ENCODE results near the gene PDE3A.
"Not testable (repeated sequence)": the region's sequence is repeated elsewhere in the genome, so short reads cannot be mapped to it uniquely, and the experiment has no call there.

PDE3A gene

DNA sequence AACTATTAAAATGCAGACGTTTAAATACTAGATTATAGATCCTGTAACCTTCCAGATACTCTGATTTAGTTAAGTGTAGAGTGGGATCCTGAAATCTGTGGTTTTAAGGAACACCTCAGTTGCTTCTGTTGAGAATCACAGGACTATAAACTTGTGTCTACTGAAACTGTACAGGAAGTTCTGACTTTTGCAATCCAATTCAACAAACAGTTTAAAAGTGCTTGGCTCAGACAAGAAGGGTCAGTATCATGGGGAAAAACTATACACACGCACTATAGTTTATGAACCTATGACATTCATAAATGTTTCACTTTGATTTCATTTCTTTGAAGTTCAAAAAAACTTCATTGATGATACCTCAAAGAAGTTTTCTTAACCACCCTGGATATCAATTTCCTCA, 13.8 kb downstream of the PDE3A start:
- Histone ChIP-seq H3K36me3 (ENCODE audit: control insufficient read depth, low read length) (no peaks in the 10 kb centered on the region), H3K27ac (ENCODE audit: low read depth, low read length) (no peak overlapping the region), H3K79me2 (ENCODE audit: control insufficient read depth, low read length) (no peaks in the 10 kb centered on the region), H3K4me3 (ENCODE audit: low read length) (no peak overlapping the region), H3K9me3 (ENCODE audit: control insufficient read depth, insufficient read depth, low read length) (no peaks in the 10 kb centered on the region), H3F3A (ENCODE audit: control insufficient read depth, insufficient read depth) (no peaks in the 10 kb centered on the region), H4K20me1 (ENCODE audit: control insufficient read depth, insufficient read depth, low read depth, low read length) (no peaks in the 10 kb centered on the region), H3K9me2 (replicated peaks; ENCODE audit: control insufficient read depth, low read length) (no peaks in the 10 kb centered on the region), H3K4me1 (ENCODE audit: control insufficient read depth, low read length) (no peaks in the 10 kb centered on the region), H3K4me2 (ENCODE audit: low read length) (no peak overlapping the region), H3K27me3 (ENCODE audit: control insufficient read depth, low read length) (no peaks in the 10 kb centered on the region)
- TF ChIP-seq, protein P1, sequence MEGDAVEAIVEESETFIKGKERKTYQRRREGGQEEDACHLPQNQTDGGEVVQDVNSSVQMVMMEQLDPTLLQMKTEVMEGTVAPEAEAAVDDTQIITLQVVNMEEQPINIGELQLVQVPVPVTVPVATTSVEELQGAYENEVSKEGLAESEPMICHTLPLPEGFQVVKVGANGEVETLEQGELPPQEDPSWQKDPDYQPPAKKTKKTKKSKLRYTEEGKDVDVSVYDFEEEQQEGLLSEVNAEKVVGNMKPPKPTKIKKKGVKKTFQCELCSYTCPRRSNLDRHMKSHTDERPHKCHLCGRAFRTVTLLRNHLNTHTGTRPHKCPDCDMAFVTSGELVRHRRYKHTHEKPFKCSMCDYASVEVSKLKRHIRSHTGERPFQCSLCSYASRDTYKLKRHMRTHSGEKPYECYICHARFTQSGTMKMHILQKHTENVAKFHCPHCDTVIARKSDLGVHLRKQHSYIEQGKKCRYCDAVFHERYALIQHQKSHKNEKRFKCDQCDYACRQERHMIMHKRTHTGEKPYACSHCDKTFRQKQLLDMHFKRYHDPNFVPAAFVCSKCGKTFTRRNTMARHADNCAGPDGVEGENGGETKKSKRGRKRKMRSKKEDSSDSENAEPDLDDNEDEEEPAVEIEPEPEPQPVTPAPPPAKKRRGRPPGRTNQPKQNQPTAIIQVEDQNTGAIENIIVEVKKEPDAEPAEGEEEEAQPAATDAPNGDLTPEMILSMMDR (IDR thresholded peaks at IDR 0.05; ENCODE audit: low read depth, low read length, poor library complexity, severe bottlenecking): no peak
- no peak for TF ChIP-seq EZH2phosphoT487 (IDR thresholded peaks at IDR 0.05; ENCODE audit: borderline replicate concordance, low read length)

DNA sequence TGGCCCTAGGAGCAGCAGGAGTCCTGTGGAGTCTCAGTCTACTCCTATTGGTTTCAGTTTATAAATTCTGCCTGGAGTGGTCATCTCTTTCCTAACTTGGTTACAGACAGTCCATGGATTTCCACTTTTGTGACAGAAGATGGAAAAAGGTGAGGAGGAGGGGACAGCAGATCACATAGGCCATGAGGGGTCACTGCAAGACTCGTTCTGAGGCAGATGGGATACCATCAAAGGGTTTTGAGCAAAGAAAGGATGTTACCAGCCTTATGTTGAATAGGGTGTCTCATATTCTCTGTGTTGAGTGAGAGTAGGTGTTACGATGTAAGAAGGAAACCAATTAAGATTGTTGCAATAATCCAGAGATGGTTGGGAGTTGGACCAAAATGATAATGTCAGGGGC, 15.3 kb downstream of the PDE3A start:
- H3F3A ChIP-seq (ENCODE audit: control insufficient read depth, insufficient read depth): no peaks in the 10 kb centered on the region
- no peaks in the 10 kb centered on the region for H4K20me1 ChIP-seq (ENCODE audit: control insufficient read depth, insufficient read depth, low read depth, low read length)
- H3K27ac ChIP-seq (ENCODE audit: low read depth, low read length): no peak overlapping the region
- H3K4me2 ChIP-seq (ENCODE audit: low read length): no peak overlapping the region
- H3K27me3 ChIP-seq (ENCODE audit: control insufficient read depth, low read length): no peaks in the 10 kb centered on the region
- no peaks in the 10 kb centered on the region for H3K79me2 ChIP-seq (ENCODE audit: control insufficient read depth, low read length)
- TF ChIP-seq, protein P1 (IDR thresholded peaks at IDR 0.05; ENCODE audit: low read depth, low read length, poor library complexity, severe bottlenecking): no peak
- no peak overlapping the region for H3K4me3 ChIP-seq (ENCODE audit: low read length)
- no peaks in the 10 kb centered on the region for H3K4me1 ChIP-seq (ENCODE audit: control insufficient read depth, low read length)
- H3K9me2 ChIP-seq (replicated peaks; ENCODE audit: control insufficient read depth, low read length): no peaks in the 10 kb centered on the region
- no peaks in the 10 kb centered on the region for H3K36me3 ChIP-seq (ENCODE audit: control insufficient read depth, low read length)
- H3K9me3 ChIP-seq (ENCODE audit: control insufficient read depth, insufficient read depth, low read length): no peaks in the 10 kb centered on the region

DNA sequence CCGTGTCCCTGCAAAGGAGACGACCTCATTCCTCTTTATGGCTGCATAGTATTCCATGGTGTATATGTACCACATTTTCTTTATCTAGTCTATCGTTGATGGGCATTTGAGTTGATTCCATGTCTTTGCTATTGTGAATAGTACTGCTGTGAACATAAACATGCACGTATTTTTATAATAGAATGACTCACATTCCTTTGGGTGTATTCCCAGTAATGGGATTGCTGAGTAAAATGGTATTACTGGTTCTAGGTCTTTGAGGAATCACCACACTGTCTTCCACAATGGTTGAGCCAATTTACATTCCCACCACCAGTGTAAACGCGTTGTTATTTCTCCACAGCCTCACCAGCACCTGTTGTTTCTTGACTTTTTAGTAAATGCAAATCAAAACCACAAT, 16.5 kb downstream of the PDE3A start:
- not testable (repeated sequence) for H3K27ac ChIP-seq (ENCODE audit: low read depth, low read length); H3F3A ChIP-seq (ENCODE audit: control insufficient read depth, insufficient read depth); H3K79me2 ChIP-seq (ENCODE audit: control insufficient read depth, low read length); H3K9me3 ChIP-seq (ENCODE audit: control insufficient read depth, insufficient read depth, low read length); H3K27me3 ChIP-seq (ENCODE audit: control insufficient read depth, low read length); H3K9me2 ChIP-seq (replicated peaks; ENCODE audit: control insufficient read depth, low read length); H3K4me3 ChIP-seq (ENCODE audit: low read length); H4K20me1 ChIP-seq (ENCODE audit: control insufficient read depth, insufficient read depth, low read depth, low read length); H3K36me3 ChIP-seq (ENCODE audit: control insufficient read depth, low read length); H3K4me1 ChIP-seq (ENCODE audit: control insufficient read depth, low read length); H3K4me2 ChIP-seq (ENCODE audit: low read length)

DNA sequence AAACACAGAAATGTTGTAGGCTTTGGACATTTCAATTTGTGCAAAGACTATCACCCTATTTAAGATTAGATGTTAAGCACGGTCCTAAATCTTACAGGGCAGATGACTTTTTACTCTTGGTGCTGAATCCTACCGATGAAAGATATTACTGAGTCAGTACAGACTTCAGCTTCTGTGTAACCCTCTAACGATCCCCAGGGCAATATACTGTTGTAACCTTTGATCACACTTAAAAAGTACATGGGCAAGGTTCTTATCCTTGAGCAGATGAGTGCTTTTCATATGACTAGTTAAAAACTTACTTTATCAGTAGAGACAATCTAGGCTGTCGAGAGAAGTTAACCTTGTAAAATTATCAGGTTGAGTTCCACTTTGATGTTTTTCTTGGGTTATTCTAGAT, 22.5 kb downstream of the PDE3A start:
- Histone ChIP-seq H3F3A (ENCODE audit: control insufficient read depth, insufficient read depth) (no peaks in the 10 kb centered on the region), H3K27ac (ENCODE audit: low read depth, low read length) (no peak overlapping the region), H3K27me3 (ENCODE audit: control insufficient read depth, low read length) (no peaks in the 10 kb centered on the region), H3K4me1 (ENCODE audit: control insufficient read depth, low read length) (no peaks in the 10 kb centered on the region), H3K4me2 (ENCODE audit: low read length) (no peak overlapping the region), H4K20me1 (ENCODE audit: control insufficient read depth, insufficient read depth, low read depth, low read length) (no peaks in the 10 kb centered on the region), H3K9me3 (ENCODE audit: control insufficient read depth, insufficient read depth, low read length) (no peaks in the 10 kb centered on the region), H3K36me3 (ENCODE audit: control insufficient read depth, low read length) (no peaks in the 10 kb centered on the region), H3K9me2 (replicated peaks; ENCODE audit: control insufficient read depth, low read length) (no peaks in the 10 kb centered on the region), H3K79me2 (ENCODE audit: control insufficient read depth, low read length) (no peaks in the 10 kb centered on the region), H3K4me3 (ENCODE audit: low read length) (no peak overlapping the region)
- no peak for TF ChIP-seq EZH2phosphoT487 (IDR thresholded peaks at IDR 0.05; ENCODE audit: borderline replicate concordance, low read length)
- TF ChIP-seq, protein P1 (IDR thresholded peaks at IDR 0.05; ENCODE audit: low read depth, low read length, poor library complexity, severe bottlenecking): no peak

All from DOHH2 (cell line).